GM19468 (cell line): Measurements from ENCODE around the gene HIPK3.
"Not testable (repeated sequence)": the region's sequence is repeated elsewhere in the genome, so short reads cannot be mapped to it uniquely, and the experiment has no call there.

ENCODE experiments used
- ATAC-seq: cut with Tn5 transposase; IDR thresholded peaks from one replicate; pipeline ENCODE4 v1.9.1; 2021; ENCODE audit warnings: mild to moderate bottlenecking, moderate library complexity, moderate number of reproducible peaks; ENCODE audit not compliant: unreplicated experiment; ENCODE audit errors: extremely low read depth

Gene HIPK3

GRCh38 chr11:33344611-33345010 lies 87.4 kb downstream of the HIPK3 start:
- no peak for ATAC-seq

DNA sequence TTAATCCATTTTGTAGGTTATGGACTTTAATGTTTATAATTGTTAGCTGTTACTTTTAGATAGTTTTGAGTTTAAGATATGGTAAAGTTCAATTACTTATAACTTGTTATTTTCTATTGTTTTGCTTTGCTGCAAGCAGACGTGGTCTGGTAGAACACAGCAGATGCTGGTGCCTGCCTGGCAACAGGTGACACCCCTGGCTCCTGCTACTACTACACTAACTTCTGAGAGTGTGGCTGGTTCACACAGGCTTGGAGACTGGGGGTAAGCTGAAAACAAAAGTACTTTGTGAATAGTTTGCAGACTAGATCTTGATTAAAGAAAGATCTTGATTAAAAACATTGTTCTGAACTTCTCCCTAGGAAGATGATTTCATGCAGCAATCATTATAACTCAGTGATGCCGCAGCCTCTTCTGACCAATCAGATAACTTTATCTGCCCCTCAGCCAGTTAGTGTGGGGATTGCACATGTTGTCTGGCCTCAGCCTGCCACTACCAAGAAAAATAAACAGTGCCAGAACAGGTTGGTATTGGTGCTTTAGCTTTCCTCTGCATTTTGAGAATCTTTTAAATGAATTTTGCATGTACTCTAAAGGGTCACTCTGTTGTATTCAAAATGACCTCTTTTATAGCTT lies 90.4 kb downstream of the HIPK3 start:
- ATAC-seq, result peak; percentile 42

DNA sequence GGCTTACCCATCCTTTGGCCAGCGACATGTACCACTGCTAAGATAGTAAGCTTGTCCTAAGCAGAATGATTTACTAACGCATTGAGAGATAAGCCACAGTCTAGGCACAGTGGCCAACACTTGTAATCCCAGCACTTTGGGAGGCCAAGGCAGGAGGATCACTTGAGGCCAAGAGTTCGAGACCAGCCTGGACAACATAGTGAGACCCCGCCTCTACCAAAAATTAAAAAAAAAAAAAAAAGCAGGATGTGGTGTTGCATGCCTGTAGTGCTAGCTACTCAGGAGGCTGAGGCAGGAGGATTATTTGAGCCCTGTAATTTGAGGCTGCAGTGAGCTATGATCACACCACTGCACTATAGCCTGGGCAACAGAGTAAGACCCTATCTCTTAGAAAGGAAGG lies 93.1 kb downstream of the HIPK3 start:
- ATAC-seq, result no peak

DNA sequence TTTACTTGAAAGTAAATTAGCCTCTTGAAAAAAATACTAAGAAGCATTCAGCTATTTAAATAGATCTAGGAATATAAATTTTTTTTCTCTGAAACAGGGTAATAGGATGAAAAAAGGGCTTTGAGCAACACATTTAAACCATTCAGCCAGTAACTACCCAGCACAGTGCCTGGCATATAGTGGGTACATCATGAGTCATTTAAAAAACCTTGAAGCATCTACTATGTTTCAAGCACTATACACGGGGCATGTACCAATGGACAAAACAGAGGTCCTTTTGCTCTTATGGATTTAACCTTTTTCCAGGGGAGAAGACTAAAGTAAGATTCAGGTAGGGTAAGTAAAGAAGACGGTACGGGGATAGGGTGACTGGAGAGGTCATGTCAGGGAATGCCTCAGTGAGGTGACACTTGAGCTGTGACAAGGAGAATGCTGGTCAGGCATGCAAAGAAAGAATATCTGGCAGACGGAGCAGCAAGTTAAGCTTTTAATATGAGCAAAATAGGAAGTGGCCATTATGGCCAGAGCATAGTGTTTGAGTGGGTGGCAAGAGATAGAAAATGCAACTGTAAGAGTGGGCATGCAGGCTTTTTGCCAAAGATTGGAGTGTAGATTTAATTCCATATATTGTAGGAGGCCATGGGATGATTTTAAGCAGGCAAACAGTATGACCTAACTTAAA lies 101.1 kb downstream of the HIPK3 start:
- ATAC-seq, result no peak

DNA sequence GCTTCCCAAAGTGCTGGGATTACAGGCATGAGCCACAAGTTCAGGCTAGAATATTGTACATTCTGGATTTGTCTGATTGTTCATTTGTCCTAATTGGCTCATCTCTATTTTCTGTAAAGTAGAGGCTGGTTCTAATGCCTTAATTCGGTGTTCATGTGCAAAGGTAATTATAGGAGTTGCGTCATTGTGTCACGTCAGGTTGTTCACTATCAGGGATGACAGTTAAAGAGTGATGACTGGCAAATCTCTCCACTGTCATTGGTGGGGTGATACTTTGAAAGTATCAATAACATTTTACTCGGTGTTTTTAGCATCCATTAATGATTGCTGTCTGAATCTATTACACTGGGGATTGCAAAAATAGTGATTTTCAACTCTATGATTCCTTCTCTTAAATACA lies 103.5 kb downstream of the HIPK3 start:
- ATAC-seq, result no peak

DNA sequence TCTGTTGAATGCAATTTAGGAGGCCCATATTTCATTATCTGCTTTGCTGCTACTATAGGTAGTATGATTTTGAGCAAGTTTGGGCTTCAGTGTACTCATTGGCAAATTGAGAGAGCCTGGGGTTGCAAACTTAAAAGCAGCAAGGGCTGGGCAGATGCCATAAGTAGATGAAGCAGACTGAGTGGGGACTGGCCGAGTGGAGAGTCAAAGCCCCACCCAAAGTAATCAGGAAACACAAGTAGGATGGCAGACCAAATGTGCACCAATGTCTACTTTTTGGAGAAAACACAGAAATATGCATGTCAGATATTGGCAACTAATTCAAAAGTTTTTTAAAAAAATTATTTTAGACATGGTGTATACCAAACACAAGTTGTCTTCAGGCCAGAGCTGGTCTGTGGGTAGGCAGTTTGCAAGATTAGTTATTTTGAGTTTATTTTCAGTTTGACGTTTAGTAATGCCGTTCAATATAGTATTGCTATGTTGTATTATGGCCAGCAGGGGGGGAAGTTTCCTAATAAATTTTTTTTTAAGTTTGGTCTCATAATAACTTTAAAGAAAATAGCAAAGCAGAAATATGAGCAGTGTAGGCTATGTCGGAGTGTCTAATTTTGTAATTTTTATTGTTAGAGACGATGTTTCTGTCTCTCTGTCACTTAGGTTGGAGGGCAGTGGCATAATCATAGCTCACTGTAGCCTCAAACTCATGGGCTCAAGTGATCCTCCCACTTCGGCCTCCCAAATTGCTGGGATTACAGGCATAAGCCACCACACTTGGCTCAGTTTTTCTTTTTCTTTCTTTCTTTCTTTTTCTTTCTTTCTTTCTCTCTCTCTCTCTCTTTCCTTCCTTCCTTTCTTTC lies 105.1 kb downstream of the HIPK3 start:
- no peak for ATAC-seq

GRCh38 chr11:33366918-33367317 lies 109.7 kb downstream of the HIPK3 start:
- no peak for ATAC-seq

GRCh38 chr11:33368475-33368874 lies 111.3 kb downstream of the HIPK3 start:
- ATAC-seq, result not testable (repeated sequence)

GRCh38 chr11:33368931-33369330 lies 111.8 kb downstream of the HIPK3 start:
- no peak for ATAC-seq

- ATAC-seq, result no peak
Measured at GRCh38 chr11:33373636-33374035, 116.5 kb downstream of the HIPK3 start.

DNA sequence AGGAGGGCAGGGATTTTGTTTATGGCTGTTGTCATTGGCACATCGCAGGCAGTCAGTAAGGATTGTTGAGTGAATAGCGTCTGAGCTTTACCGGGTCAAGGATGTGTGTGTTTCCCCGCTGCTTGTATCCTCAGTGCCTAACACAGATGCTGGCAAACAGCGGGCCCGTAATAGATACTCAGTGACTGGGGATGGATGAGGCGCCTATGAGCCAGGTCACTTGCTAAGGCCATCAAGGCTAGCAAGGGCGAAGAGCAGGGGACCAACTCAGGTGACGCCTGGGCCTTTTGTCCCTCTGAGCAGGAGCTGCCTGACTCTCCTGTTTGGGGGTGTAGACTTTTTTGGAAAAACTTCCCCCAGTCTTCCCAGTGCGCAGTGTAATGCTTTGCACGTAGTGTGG lies 118.1 kb downstream of the HIPK3 start:
- ATAC-seq, result no peak

- no peak for ATAC-seq
Measured at GRCh38 chr11:33375688-33376311, 118.6 kb downstream of the HIPK3 start, which contains the start of gene KIAA1549L. TSS of gene KIAA1549L (plus strand) at chr11:33376108.

DNA sequence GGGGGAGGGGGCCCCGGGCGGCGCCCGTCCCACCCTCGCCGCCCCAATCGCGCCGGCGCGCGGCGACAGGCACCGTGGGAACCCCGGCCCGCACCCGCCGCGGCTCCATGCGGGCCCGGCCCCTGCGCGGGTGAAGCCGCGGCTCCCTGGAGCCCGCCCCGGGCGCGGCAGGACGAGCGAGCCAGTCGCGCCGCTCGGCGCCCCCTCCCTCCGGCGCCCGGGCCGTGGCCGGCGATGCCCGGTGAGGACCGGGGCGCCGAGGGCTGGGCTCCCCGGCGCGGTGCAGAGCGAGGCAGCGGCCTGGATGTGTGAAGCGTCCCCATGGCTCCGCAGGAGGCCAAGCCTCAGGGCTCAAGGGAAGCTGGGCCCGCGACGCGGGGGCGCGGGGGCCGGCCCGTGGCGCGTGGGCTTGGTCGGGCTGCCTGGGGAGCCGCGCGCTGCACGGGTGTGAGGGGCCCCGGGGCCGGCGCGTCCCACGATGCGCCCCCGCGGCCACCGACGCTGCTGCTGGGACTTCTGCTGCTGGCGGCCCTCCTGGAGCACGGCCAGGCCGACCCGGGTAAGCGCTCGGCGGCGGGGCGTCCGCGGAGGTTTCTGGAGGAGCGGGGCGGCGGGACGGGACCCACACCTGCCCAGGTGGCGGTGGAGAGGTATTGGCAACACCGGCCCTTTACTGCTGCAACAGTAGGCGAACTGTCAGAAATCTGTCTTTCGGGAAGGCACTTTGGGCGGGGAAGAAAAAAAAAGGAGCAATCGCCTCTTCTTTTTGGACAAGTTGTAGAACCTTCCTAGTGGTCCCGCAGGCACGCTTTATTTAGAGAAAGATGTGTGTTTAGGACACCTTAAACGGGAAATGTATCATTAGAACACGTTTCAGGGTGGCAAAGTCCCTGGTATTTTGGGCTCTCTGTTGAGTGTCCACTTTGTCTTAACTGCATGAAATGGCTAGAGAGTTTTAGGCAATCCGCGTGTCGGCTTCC lies 119.4 kb downstream of the HIPK3 start:
- no peak for ATAC-seq

GRCh38 chr11:33377412-33378370 lies 120.5 kb downstream of the HIPK3 start:
- no peak for ATAC-seq

GRCh38 chr11:33379947-33380346 lies 122.8 kb downstream of the HIPK3 start:
- no peak for ATAC-seq

DNA sequence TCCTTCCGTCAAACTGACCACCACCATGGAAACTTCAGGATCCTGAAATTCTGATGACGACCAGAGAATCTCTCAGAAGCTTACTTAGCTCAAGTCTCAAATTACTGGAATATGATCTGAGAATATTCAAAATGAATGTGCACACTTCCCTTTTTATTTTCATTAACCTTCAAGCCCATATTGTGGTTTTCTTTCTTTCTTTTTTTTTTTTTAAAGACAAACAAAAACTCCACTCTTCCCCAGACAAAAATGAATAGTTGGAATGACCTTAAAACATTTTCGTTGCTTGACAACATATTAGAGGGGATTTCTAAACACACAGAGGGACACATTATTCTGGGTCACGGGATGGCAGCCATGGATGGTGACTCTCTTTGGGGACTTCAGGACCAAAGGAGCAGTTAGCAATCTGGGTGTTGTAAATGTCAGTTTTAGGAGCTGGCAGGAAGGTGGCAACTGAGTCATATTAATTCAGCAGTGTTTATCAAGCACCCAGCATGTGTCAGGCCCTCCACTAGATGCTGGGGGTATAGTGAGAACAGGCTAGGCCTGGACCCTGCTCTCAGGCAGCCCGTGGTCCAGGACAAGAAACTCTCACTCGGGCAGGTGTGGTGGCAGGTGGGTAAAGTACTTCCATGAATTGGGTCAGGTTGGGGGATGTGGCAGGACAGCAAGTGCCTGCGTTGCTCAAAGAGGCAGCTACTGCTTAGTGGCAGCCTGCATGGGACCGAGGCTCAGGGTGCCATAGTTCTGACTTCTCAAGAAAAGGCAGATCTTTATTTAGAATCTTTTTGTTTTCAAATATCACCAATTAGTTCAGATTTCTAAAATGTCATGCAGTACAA lies 126.1 kb downstream of the HIPK3 start:
- no peak for ATAC-seq

DNA sequence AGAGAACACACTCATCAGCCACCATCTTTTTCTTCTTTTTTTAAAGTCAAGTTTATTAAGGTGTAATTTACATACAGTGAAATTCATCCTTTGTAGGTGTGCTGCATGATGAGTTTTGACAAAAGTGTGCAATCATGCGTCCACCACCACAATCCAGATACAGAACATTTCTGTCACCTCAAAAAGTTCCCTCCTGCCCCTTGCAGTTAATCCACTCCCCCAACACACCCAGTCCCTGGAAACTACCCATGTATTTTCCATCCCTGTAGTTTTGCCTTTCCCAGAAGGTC lies 126.7 kb downstream of the HIPK3 start:
- ATAC-seq, result no peak

DNA sequence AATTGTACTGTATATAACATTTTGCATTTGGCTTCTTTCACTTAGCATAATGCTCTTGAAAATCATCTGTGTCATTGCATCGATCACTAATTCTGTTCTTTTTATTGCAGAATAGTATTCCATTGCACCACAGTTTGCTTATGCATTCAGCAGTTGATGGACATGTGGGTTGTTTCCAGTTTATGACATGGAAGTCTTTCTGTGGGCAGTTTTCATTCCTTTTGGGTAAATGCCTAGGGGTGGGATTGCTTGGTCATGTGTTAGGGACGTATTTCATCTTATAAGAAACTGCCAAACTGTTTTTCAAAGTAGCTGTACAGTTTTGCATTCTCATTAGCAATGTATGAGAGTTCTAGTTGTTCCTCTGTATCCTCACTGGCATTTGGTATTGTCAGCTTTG lies 127.0 kb downstream of the HIPK3 start:
- ATAC-seq, result no peak
